DND-41 (cell line): ENCODE results near the gene STON1.

Experiments
- ATAC-seq: fragments of 200-7000 bp; cut with Tn5 transposase; 3 replicates; pipeline ENCODE4 v1.9.1; 2021; ENCODE audit warnings: low read depth; ENCODE audit not compliant: insufficient read depth
- DNase-seq: peaks from one replicate; pipeline ENCODE4 v3.0.0-alpha.2; 2020
- H2AFZ ChIP-seq: 2 replicates; pipeline ENCODE4 v1.6.0; 2012; ENCODE audit warnings: low read depth, low read length
- H3K27ac ChIP-seq: 2 replicates; pipeline ENCODE4 v1.5.1; 2012; ENCODE audit warnings: low read length, inconsistent platforms
- H3K27me3 ChIP-seq: fragments of 200-600 bp; sonication (generic); 2 replicates; pipeline ENCODE4 v1.6.0; 2012; ENCODE audit warnings: low read length, mild to moderate bottlenecking, inconsistent platforms; ENCODE audit not compliant: insufficient read depth, poor library complexity
- H3K36me3 ChIP-seq: 2 replicates; pipeline ENCODE4 v1.5.1; 2012; ENCODE audit warnings: low read length, inconsistent platforms; ENCODE audit not compliant: insufficient read depth
- H3K4me1 ChIP-seq: 2 replicates; pipeline ENCODE4 v1.5.1; 2012; ENCODE audit warnings: mild to moderate bottlenecking, low read length; ENCODE audit not compliant: insufficient read depth
- H3K4me2 ChIP-seq: 2 replicates; pipeline ENCODE4 v1.6.0; 2012; ENCODE audit warnings: mild to moderate bottlenecking, moderate library complexity, low read length, inconsistent platforms; ENCODE audit not compliant: insufficient read depth
- H3K4me3 ChIP-seq, 2 experiments: fragments of 200-600 bp in 1 of 2; shearing (Covaris generic) in 1 of 2; 2 replicates each; pipeline ENCODE4 v1.5.1; 2012 to 2016; ENCODE audit warnings: inconsistent platforms in 2 of 2, low read length in 2 of 2, mild to moderate bottlenecking in 2 of 2, low read depth in 1 of 2, moderate library complexity in 1 of 2
- H3K79me2 ChIP-seq: 2 replicates; pipeline ENCODE4 v1.6.0; 2012; ENCODE audit warnings: low read length, inconsistent platforms; ENCODE audit not compliant: insufficient read depth
- H3K9ac ChIP-seq: 2 replicates; pipeline ENCODE4 v1.6.0; 2012; ENCODE audit warnings: low read depth, mild to moderate bottlenecking, inconsistent platforms, low read length, moderate library complexity
- H3K9me3 ChIP-seq: 2 replicates; pipeline ENCODE4 v1.5.1; 2012; ENCODE audit warnings: low read length, moderate library complexity, mild to moderate bottlenecking, inconsistent platforms; ENCODE audit not compliant: insufficient read depth, severe bottlenecking
- H4K20me1 ChIP-seq: 2 replicates; pipeline ENCODE4 v1.6.0; 2012; ENCODE audit warnings: low read length; ENCODE audit not compliant: insufficient read depth
- CTCF ChIP-seq: IDR thresholded peaks from 2 replicates; pipeline ENCODE4 v1.5.1; 2012; ENCODE audit warnings: borderline replicate concordance, low read length, moderate library complexity, mild to moderate bottlenecking; ENCODE audit not compliant: poor library complexity, severe bottlenecking; ENCODE audit errors: extremely low read depth
- EZH2 ChIP-seq: IDR thresholded peaks from 3 replicates; pipeline ENCODE4 v1.6.1; 2012; ENCODE audit warnings: borderline replicate concordance, low read depth, mild to moderate bottlenecking, moderate library complexity, low read length, inconsistent platforms; ENCODE audit not compliant: severe bottlenecking

STON1 gene

DNA sequence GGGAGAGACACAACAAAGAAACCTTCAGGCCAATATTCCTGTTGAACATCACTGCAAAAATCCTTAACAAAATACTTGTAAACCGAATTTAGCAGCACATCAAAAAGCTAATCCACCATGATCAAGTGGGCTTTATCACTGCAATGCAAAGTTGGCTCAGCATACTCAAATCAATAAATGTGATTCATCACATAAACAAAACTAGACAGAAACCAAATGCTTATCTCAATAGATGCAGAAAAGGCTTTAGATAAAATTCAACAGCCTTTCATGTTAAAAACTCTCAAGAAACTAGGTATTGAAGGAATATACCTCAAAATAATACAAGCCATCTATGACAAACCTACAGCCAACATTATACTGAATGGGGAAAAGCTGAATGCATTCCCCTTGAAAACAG lies 108.3 kb downstream of the STON1 start:
- no peaks in the 10 kb centered on the region for H3K36me3 ChIP-seq
- no peaks in the 10 kb centered on the region for H3K4me1 ChIP-seq
- DNase-seq = no peak
- no peak for ATAC-seq
- H3K27me3 ChIP-seq = no peaks in the 10 kb centered on the region
- H3K4me2 ChIP-seq = no peak overlapping the region
- no peak overlapping the region for H2AFZ ChIP-seq
- H4K20me1 ChIP-seq = no peaks in the 10 kb centered on the region
- H3K9me3 ChIP-seq = no peaks in the 10 kb centered on the region
- H3K27ac ChIP-seq = no peak overlapping the region
- TF ChIP-seq EZH2 (no peak), CTCF (no peak)
- H3K79me2 ChIP-seq = no peaks in the 10 kb centered on the region
- no peak overlapping the region for H3K4me3 ChIP-seq
- no peak overlapping the region for H3K9ac ChIP-seq
